Vagina (tissue), 2 donors: Measurements from ENCODE around the gene CFAP161.

ENCODE experiments used
- CTCF ChIP-seq, 3 experiments: fragments of 450-650 bp in 2 of 3; fragments of 200-600 bp in 1 of 3; sonication (generic) in 1 of 3; IDR thresholded peaks; one replicate each; pipeline ENCODE4 v1.5.1; 2017 to 2019; ENCODE audit warnings: antibody characterized with exemption in 3 of 3, mild to moderate bottlenecking in 2 of 3, moderate library complexity in 2 of 3
- POLR2AphosphoS5 ChIP-seq, 2 donors: sonication (generic); formaldehyde crosslinking; IDR thresholded peaks; one replicate each; pipeline ENCODE4 v1.9.0; 2017; ENCODE audit warnings: antibody characterized with exemption in 2 of 2, mild to moderate bottlenecking in 2 of 2, low read depth in 1 of 2; ENCODE audit not compliant: insufficient read depth in 1 of 2

GRCh38 chr15:81163961-81164800, 30.1 kb downstream of the CFAP161 start:
- TF ChIP-seq POLR2AphosphoS5 (IDR thresholded peaks at IDR 0.05; ENCODE audit: insufficient read depth in 1 of 2, low read depth in 1 of 2) (no peak), CTCF (IDR thresholded peaks at IDR 0.05) (no peak)
